OCI-LY3 (cell line): Measurements from ENCODE around the gene TSR1.

Experiments used
- H2AFZ ChIP-seq: fragments of 200-600, 300-600 bp; shearing (Covaris generic); 2 replicates; pipeline ENCODE4 v1.6.0; 2014; ENCODE audit warnings: antibody characterized with exemption, low read depth, low read length
- H3K27ac ChIP-seq: fragments of 200-600, 300-600 bp; sonication (generic); 2 replicates; pipeline ENCODE4 v1.5.1; 2014; ENCODE audit warnings: mild to moderate bottlenecking, low read length, moderate library complexity, mixed read lengths
- H3K27me3 ChIP-seq: fragments of 200-600, 300-600 bp; sonication (generic); 2 replicates; pipeline ENCODE4 v1.6.1; 2014; ENCODE audit warnings: low read depth, low read length, mixed read lengths
- H3K36me3 ChIP-seq: fragments of 200-600, 300-600 bp; sonication (generic); replicated peaks from 2 replicates; pipeline ENCODE3; 2014; ENCODE audit warnings: low read depth, low read length, mixed read lengths
- H3K4me1 ChIP-seq: fragments of 300-600, 200-600 bp; sonication (generic); 2 replicates; pipeline ENCODE4 v1.6.1; 2014; ENCODE audit warnings: low read length, mixed read lengths
- H3K4me2 ChIP-seq: fragments of 200-600, 300-600 bp; sonication (generic); 2 replicates; pipeline ENCODE4 v1.6.1; 2014; ENCODE audit warnings: low read length, mixed read lengths
- H3K4me3 ChIP-seq: fragments of 300-600, 200-600 bp; sonication (generic); 2 replicates; pipeline ENCODE4 v1.5.1; 2014; ENCODE audit warnings: antibody characterized with exemption, mild to moderate bottlenecking, low read length, moderate library complexity
- H3K79me2 ChIP-seq: fragments of 300-600, 200-600 bp; shearing (Covaris generic); 2 replicates; pipeline ENCODE4 v1.6.1; 2014; ENCODE audit warnings: mild to moderate bottlenecking, low read length, mixed read lengths
- H3K9ac ChIP-seq: fragments of 300-600, 200-600 bp; shearing (Covaris generic); 2 replicates; pipeline ENCODE4 v1.6.0; 2014; ENCODE audit warnings: mild to moderate bottlenecking, low read length, moderate library complexity
- H3K9me3 ChIP-seq: fragments of 200-600, 300-600 bp; shearing (Covaris generic); 2 replicates; pipeline ENCODE4 v1.6.1; 2014; ENCODE audit warnings: low read length, mixed read lengths; ENCODE audit not compliant: insufficient read depth
- H4K20me1 ChIP-seq: fragments of 200-600, 300-600 bp; sonication (generic); 2 replicates; pipeline ENCODE4 v1.6.1; 2016; ENCODE audit warnings: low read length, mixed read lengths; ENCODE audit not compliant: insufficient read depth
- EZH2phosphoT487 ChIP-seq: fragments of 200-600 bp; shearing (Covaris generic); IDR thresholded peaks from 2 replicates; pipeline ENCODE4 v1.6.1; 2018; ENCODE audit warnings: antibody characterized with exemption, mixed run types, low read depth
- TF ChIP-seq, protein P1 (sequence below): fragments of 200-600, 300-600 bp; sonication (generic); IDR thresholded peaks from 2 replicates; pipeline ENCODE4 v1.5.1; 2014; ENCODE audit warnings: antibody characterized with exemption, low read length, low read depth

Gene TSR1

GRCh38 chr17:2354311-2354710, 18.1 kb upstream of the TSR1 start:
- H3K27ac ChIP-seq = no peak overlapping the region
- no peaks in the 10 kb centered on the region for H3K4me1 ChIP-seq
- no peak overlapping the region for H3K4me2 ChIP-seq
- no peak overlapping the region for H2AFZ ChIP-seq
- TF ChIP-seq, protein P1, sequence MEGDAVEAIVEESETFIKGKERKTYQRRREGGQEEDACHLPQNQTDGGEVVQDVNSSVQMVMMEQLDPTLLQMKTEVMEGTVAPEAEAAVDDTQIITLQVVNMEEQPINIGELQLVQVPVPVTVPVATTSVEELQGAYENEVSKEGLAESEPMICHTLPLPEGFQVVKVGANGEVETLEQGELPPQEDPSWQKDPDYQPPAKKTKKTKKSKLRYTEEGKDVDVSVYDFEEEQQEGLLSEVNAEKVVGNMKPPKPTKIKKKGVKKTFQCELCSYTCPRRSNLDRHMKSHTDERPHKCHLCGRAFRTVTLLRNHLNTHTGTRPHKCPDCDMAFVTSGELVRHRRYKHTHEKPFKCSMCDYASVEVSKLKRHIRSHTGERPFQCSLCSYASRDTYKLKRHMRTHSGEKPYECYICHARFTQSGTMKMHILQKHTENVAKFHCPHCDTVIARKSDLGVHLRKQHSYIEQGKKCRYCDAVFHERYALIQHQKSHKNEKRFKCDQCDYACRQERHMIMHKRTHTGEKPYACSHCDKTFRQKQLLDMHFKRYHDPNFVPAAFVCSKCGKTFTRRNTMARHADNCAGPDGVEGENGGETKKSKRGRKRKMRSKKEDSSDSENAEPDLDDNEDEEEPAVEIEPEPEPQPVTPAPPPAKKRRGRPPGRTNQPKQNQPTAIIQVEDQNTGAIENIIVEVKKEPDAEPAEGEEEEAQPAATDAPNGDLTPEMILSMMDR = no peak
- no peak for TF ChIP-seq EZH2phosphoT487
- H3K9me3 ChIP-seq = no peaks in the 10 kb centered on the region
- H3K79me2 ChIP-seq = no peaks in the 10 kb centered on the region
- H3K9ac ChIP-seq = no peak overlapping the region
- H3K36me3 ChIP-seq = no peaks in the 10 kb centered on the region
- H3K27me3 ChIP-seq = no peaks in the 10 kb centered on the region
- H4K20me1 ChIP-seq = no peaks in the 10 kb centered on the region
- no peak overlapping the region for H3K4me3 ChIP-seq

- TF ChIP-seq EZH2phosphoT487 = no peak
- TF ChIP-seq, protein P1 = no peak
- Histone ChIP-seq H3K4me3 (no peak overlapping the region), H3K79me2 (no peaks in the 10 kb centered on the region), H3K9ac (no peak overlapping the region), H3K4me1 (no peaks in the 10 kb centered on the region), H3K4me2 (no peak overlapping the region), H4K20me1 (no peaks in the 10 kb centered on the region), H3K27me3 (no peaks in the 10 kb centered on the region), H2AFZ (no peak overlapping the region), H3K36me3 (no peaks in the 10 kb centered on the region), H3K9me3 (no peaks in the 10 kb centered on the region), H3K27ac (no peak overlapping the region)
Measured at GRCh38 chr17:2351269-2351668, 15.0 kb upstream of the TSR1 start.

GRCh38 chr17:2347805-2348685, 11.8 kb upstream of the TSR1 start:
- Histone ChIP-seq H3K79me2 (no peaks in the 10 kb centered on the region), H4K20me1 (no peaks in the 10 kb centered on the region), H3K36me3 (no peaks in the 10 kb centered on the region), H3K4me2 (no peak overlapping the region), H3K27me3 (no peaks in the 10 kb centered on the region), H3K27ac (no peak overlapping the region), H3K4me3 (no peak overlapping the region), H3K9me3 (no peaks in the 10 kb centered on the region), H3K4me1 (no peaks in the 10 kb centered on the region), H3K9ac (no peak overlapping the region), H2AFZ (no peak overlapping the region)
- no peak for TF ChIP-seq EZH2phosphoT487
- TF ChIP-seq, protein P1 = no peak

DNA sequence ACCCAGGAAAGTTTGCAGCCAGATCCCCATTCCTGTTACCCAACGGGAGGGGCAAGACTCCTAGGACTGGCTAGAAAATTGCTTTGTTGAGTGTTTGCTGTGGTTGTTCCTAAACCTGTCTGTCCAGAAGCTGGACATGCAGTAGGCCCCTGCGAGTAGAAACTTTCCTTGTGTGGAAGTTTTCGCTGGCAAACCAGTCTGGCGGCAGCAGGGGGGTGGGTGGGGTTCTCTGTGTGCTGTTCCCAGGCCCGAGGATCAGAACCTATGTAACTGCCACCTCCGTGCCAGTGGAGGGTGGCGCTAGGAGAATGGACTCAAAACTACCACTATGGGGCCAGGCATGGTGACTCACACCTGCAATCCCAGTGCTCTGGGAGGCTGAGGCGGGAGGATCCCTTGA, 10.2 kb upstream of the TSR1 start:
- Histone ChIP-seq H3K9me3 (no peaks in the 10 kb centered on the region), H3K9ac (no peak overlapping the region), H3K79me2 (no peaks in the 10 kb centered on the region), H3K4me2 (no peak overlapping the region), H3K27ac (no peak overlapping the region), H3K27me3 (no peaks in the 10 kb centered on the region), H4K20me1 (no peaks in the 10 kb centered on the region), H3K4me3 (no peak overlapping the region), H3K4me1 (no peaks in the 10 kb centered on the region), H2AFZ (no peak overlapping the region), H3K36me3 (no peaks in the 10 kb centered on the region)
- TF ChIP-seq EZH2phosphoT487 = no peak
- TF ChIP-seq, protein P1 = no peak
